HFF-Myc (cell line): ENCODE data around the gene KRT27.

Source experiments
- DNase-seq: peaks from one replicate; pipeline ENCODE4 v3.0.0-alpha.2; 2011; ENCODE audit warnings: low read depth; ENCODE audit errors: extremely low read depth
- H3K4me3 ChIP-seq: replicated peaks from 2 replicates; pipeline ENCODE4 v1.5.1; 2011; ENCODE audit warnings: low read depth, mild to moderate bottlenecking, control low read depth, low read length
- CTCF ChIP-seq: IDR thresholded peaks from 2 replicates; pipeline ENCODE4 v1.5.1; 2012; ENCODE audit warnings: mild to moderate bottlenecking, low read depth, low read length, control low read depth; ENCODE audit errors: missing control alignments

KRT27 gene

GRCh38 chr17:40809721-40810421, 27.5 kb upstream of the KRT27 start:
- TF ChIP-seq CTCF, result no peak
- no peak overlapping the region for H3K4me3 ChIP-seq
- no peak for DNase-seq

GRCh38 chr17:40806131-40806530, 23.8 kb upstream of the KRT27 start:
- no peak overlapping the region for H3K4me3 ChIP-seq
- TF ChIP-seq CTCF, result no peak
- DNase-seq, result no peak

GRCh38 chr17:40803617-40804082, 21.3 kb upstream of the KRT27 start:
- DNase-seq, result peak; percentile 63
- H3K4me3 ChIP-seq, result no peak overlapping the region
- TF ChIP-seq CTCF, result peak; percentile 94

- DNase-seq, result no peak
- TF ChIP-seq CTCF, result no peak
- no peak overlapping the region for H3K4me3 ChIP-seq
Observed at GRCh38 chr17:40801157-40801556, 18.8 kb upstream of the KRT27 start.

- no peak overlapping the region for H3K4me3 ChIP-seq
- no peak for DNase-seq
- no peak for TF ChIP-seq CTCF
Observed at GRCh38 chr17:40800381-40800780, 18.0 kb upstream of the KRT27 start.

- DNase-seq, result no peak
- no peak within 1 kb of the TSS for H3K4me3 ChIP-seq
- no peak for TF ChIP-seq CTCF
Observed at GRCh38 chr17:40799859-40800258, 17.5 kb upstream of the KRT27 start, which contains the start of gene KRT28. Gene KRT28 (minus strand): TSS chr17:40799959. CDS start chr17:40799893, 66 bp downstream.
